HCT116 (cell line): Measurements from ENCODE around the gene CHRNB1. TPM values are rescaled to one million over a fixed set of nuclear protein-coding genes. Genes with fewer than 3 reads are reported as not detected.

Experiments used
- ATAC-seq: fragments of 200-7000 bp; cut with Tn5 transposase; 2 replicates; pipeline ENCODE4 v1.9.1; 2020; ENCODE audit warnings: mild to moderate bottlenecking, moderate library complexity
- BruUV-seq: library from RNA; stranded (reverse); fragments of 400-500 nt; replicated peaks from 2 replicates; lab custom pipeline; 2021; lab: Mats Ljungman, UMichigan
- CTCF ChIA-PET: fragments of 300-600 bp; sonication (Branson Sonifier 250); formaldehyde crosslinking; loops from one replicate; lab custom pipeline; 2021; ENCODE audit warnings: antibody characterized with exemption; lab: Charles Lee
- POLR2A ChIA-PET: fragments of 300-600, 350-600 bp; sonication (Branson Sonifier 250); formaldehyde crosslinking; loops from one replicate; lab custom pipeline; 2021; ENCODE audit warnings: antibody characterized with exemption; lab: Charles Lee
- RAD21 ChIA-PET, 2 experiments: fragments of 300-600 bp; sonication (Branson Sonifier 250); formaldehyde crosslinking; loops; one replicate each; lab custom pipeline; 2023; ENCODE audit warnings: low total read pairs in 2 of 2; ENCODE audit not compliant: uncharacterized antibody in 2 of 2, unreplicated experiment in 2 of 2, low non-redundant PET in 1 of 2; lab: Charles Lee
- DNase-seq: peaks from one replicate; pipeline ENCODE4 v3.0.0-alpha.2; 2010; ENCODE audit warnings: low read depth, low spot score
- H2AFZ ChIP-seq: fragments of 200-600 bp; shearing (Covaris generic), sonication (generic); 2 replicates; pipeline ENCODE4 v1.6.1; 2017; ENCODE audit warnings: low read depth, mixed run types, mixed read lengths, antibody characterized with exemption, low read length; ENCODE audit not compliant: poor library complexity, severe bottlenecking
- H3K27ac ChIP-seq: 2 replicates; pipeline ENCODE4 v1.5.1; 2012; ENCODE audit warnings: low read depth, low read length
- H3K27me3 ChIP-seq: fragments of 200-600 bp; sonication (generic); 2 replicates; pipeline ENCODE4 v1.6.1; 2016; ENCODE audit warnings: mixed run types, low read length, mixed read lengths; ENCODE audit not compliant: insufficient read depth
- H3K36me3 ChIP-seq, 2 experiments: fragments of 200-500 bp in 1 of 2; fragments of 200-600 bp in 1 of 2; sonication (Bioruptor generic) in 1 of 2; sonication (generic) in 1 of 2; 2 replicates each; pipeline versions ENCODE4 v1.5.1 to v1.6.1; 2014 to 2016; ENCODE audit warnings: low read length in 2 of 2, inconsistent platforms in 1 of 2, mixed read lengths in 1 of 2, mixed run types in 1 of 2; ENCODE audit not compliant: insufficient read depth in 2 of 2, control insufficient read depth in 1 of 2
- H3K4me1 ChIP-seq, 2 experiments: fragments of 200-600 bp in 1 of 2; sonication (generic) in 1 of 2; 2 replicates each; pipeline versions ENCODE4 v1.5.1 to v1.6.1; 2012 to 2017; ENCODE audit warnings: low read length in 2 of 2, inconsistent platforms in 1 of 2, mild to moderate bottlenecking in 1 of 2, mixed read lengths in 1 of 2, mixed run types in 1 of 2, moderate library complexity in 1 of 2; ENCODE audit not compliant: insufficient read depth in 2 of 2, control insufficient read depth in 1 of 2
- H3K4me2 ChIP-seq: fragments of 200-600 bp; sonication (generic); 2 replicates; pipeline ENCODE4 v1.6.1; 2017; ENCODE audit warnings: mixed run types, low read length, mixed read lengths
- H3K4me3 ChIP-seq, 2 experiments: fragments of 200-600 bp in 1 of 2; sonication (generic) in 1 of 2; replicated peaks in 1 of 2; 2 replicates each; pipeline ENCODE4 v1.5.1; 2011 to 2016; ENCODE audit warnings: low read length in 2 of 2, control low read depth in 1 of 2, low read depth in 1 of 2, mild to moderate bottlenecking in 1 of 2, mixed read lengths in 1 of 2, mixed run types in 1 of 2
- H3K79me2 ChIP-seq: fragments of 200-600 bp; sonication (generic); 2 replicates; pipeline ENCODE4 v1.6.1; 2017; ENCODE audit warnings: mild to moderate bottlenecking, mixed run types, low read length, moderate library complexity, mixed read lengths; ENCODE audit not compliant: insufficient read depth
- H3K9ac ChIP-seq: fragments of 200-600 bp; sonication (generic); 2 replicates; pipeline ENCODE4 v1.6.1; 2016; ENCODE audit warnings: low read length, mixed read lengths
- H3K9me2 ChIP-seq: fragments of 200-600 bp; sonication (generic), shearing (Covaris generic); 2 replicates; pipeline ENCODE4 v1.6.1; 2017; ENCODE audit warnings: mixed run types, mild to moderate bottlenecking, moderate library complexity; ENCODE audit not compliant: insufficient read depth
- H3K9me3 ChIP-seq, 2 experiments: fragments of 200-500 bp in 1 of 2; fragments of 200-600 bp in 1 of 2; sonication (Bioruptor generic) in 1 of 2; sonication (generic) in 1 of 2; 2 replicates each; pipeline ENCODE4 v1.6.1; 2014 to 2017; ENCODE audit warnings: low read length in 2 of 2, mixed read lengths in 2 of 2, inconsistent platforms in 1 of 2, low read depth in 1 of 2, mild to moderate bottlenecking in 1 of 2, mixed run types in 1 of 2, moderate library complexity in 1 of 2; ENCODE audit not compliant: control insufficient read depth in 1 of 2, insufficient read depth in 1 of 2
- H4K20me1 ChIP-seq: fragments of 200-600 bp; sonication (generic), shearing (Covaris generic); 2 replicates; pipeline ENCODE4 v1.6.1; 2017; ENCODE audit warnings: mixed run types, mild to moderate bottlenecking, moderate library complexity; ENCODE audit not compliant: insufficient read depth
- CBX3 ChIP-seq: IDR thresholded peaks from 2 replicates; pipeline ENCODE4 v1.6.1; 2012; ENCODE audit warnings: low read depth
- CTCF ChIP-seq, 3 experiments: fragments of 200-600 bp in 1 of 3; sonication (generic) in 1 of 3; IDR thresholded peaks in 2 of 3; conservative IDR thresholded peaks in 1 of 3; 2 replicates each; pipeline ENCODE4 v1.5.1; 2012 to 2017; ENCODE audit warnings: low read depth in 2 of 3, low read length in 2 of 3, antibody characterized with exemption in 1 of 3, borderline replicate concordance in 1 of 3, control low read depth in 1 of 3, mild to moderate bottlenecking in 1 of 3, mixed read lengths in 1 of 3, mixed run types in 1 of 3, moderate library complexity in 1 of 3; ENCODE audit not compliant: insufficient read depth in 1 of 3
- EZH2phosphoT487 ChIP-seq: fragments of 200-600 bp; IDR thresholded peaks from 2 replicates; pipeline ENCODE4 v1.6.1; 2018; ENCODE audit warnings: antibody characterized with exemption, borderline replicate concordance
- RAD21 ChIP-seq: IDR thresholded peaks from 2 replicates; pipeline ENCODE4 v1.6.1; 2012; ENCODE audit warnings: low read depth, mild to moderate bottlenecking
- ZBTB33 ChIP-seq: IDR thresholded peaks from 2 replicates; pipeline ENCODE4 v1.6.1; 2011; ENCODE audit warnings: mild to moderate bottlenecking, low read length, moderate library complexity; ENCODE audit not compliant: insufficient replicate concordance; ENCODE audit errors: extremely low read depth
- ZFX ChIP-seq: fragments of 450-650 bp; IDR thresholded peaks from 2 replicates; pipeline ENCODE4 v1.6.1; 2017
- intact Hi-C: fragments of 100-400 bp; cut with micrococcal nuclease; formaldehyde crosslinking; loops from 2 replicates; pipeline ENCODE4 v1.10.0; 2022
- total RNA-seq: library from RNA; stranded (reverse); gene quantifications from one replicate; pipeline ENCODE4 v1.2.1, GENCODE V29; 2021; ENCODE audit not compliant: unreplicated experiment

The CHRNB1 gene
- total RNA-seq, 1 experiment from 2014 or later: 10.4 TPM

GRCh38 chr17:7464081-7464480 lies 19.2 kb downstream of the CHRNB1 start:
- CTCF ChIA-PET: no interaction called here
- no peaks in the 10 kb centered on the region for H3K9me3 ChIP-seq
- DNase-seq: no peak
- no peak overlapping the region for H3K9ac ChIP-seq
- H2AFZ ChIP-seq: no peak overlapping the region
- no peaks in the 10 kb centered on the region; a peak in 2 of 4 replicates for H3K36me3 ChIP-seq
- TF ChIP-seq ZFX (no peak), RAD21 (no peak), EZH2phosphoT487 (no peak), CTCF (IDR thresholded peaks at IDR 0.05 in 2 of 3, conservative IDR thresholded peaks at IDR 0.05 in 1 of 3; ENCODE audit: borderline replicate concordance in 1 of 3, insufficient read depth in 1 of 3, low read depth in 2 of 3, low read length in 2 of 3) (no peak)
- RAD21 ChIA-PET: no interaction called here
- no peak overlapping the region for H3K27ac ChIP-seq
- no peaks in the 10 kb centered on the region for H3K27me3 ChIP-seq
- no peaks in the 10 kb centered on the region for H4K20me1 ChIP-seq
- no TSS peak for BruUV-seq
- H3K4me1 ChIP-seq: peaks cover 0 to 10% of the 10 kb centered on the region in 2 experiments; a peak in 2 of 4 replicates
- POLR2A ChIA-PET: no interaction called here
- H3K79me2 ChIP-seq: no peaks in the 10 kb centered on the region
- H3K9me2 ChIP-seq: no peaks in the 10 kb centered on the region
- no peak for ATAC-seq
- intact Hi-C loops: no loop called here
- no peak overlapping the region for H3K4me2 ChIP-seq
- H3K4me3 ChIP-seq: no peak overlapping the region

- Histone ChIP-seq H3K36me3 (no peaks in the 10 kb centered on the region; a peak in 2 of 4 replicates), H3K4me2 (no peak overlapping the region), H4K20me1 (no peaks in the 10 kb centered on the region), H3K9me2 (no peaks in the 10 kb centered on the region), H3K9me3 (no peaks in the 10 kb centered on the region), H3K27me3 (no peaks in the 10 kb centered on the region), H3K79me2 (no peaks in the 10 kb centered on the region), H3K9ac (no peak overlapping the region), H3K27ac (no peak overlapping the region), H3K4me3 (no peak overlapping the region), H3K4me1 (peaks cover 0 to 5% of the 10 kb centered on the region in 2 experiments; a peak in 1 of 4 replicates), H2AFZ (no peak overlapping the region)
- intact Hi-C loops: no loop called here
- DNase-seq (no peak), ATAC-seq (no peak)
- BruUV-seq: no TSS peak
- CTCF ChIA-PET: no interaction called here
- POLR2A ChIA-PET: interaction anchor here (1.0 kb wide), 1 partner anchor 62 kb away, joined by 3 read pairs; the partner anchor contains the start of gene TMEM256
- no peak for TF ChIP-seq CBX3
- no peak for TF ChIP-seq ZBTB33
- no peak for TF ChIP-seq CTCF (IDR thresholded peaks at IDR 0.05 in 2 of 3, conservative IDR thresholded peaks at IDR 0.05 in 1 of 3; ENCODE audit: borderline replicate concordance in 1 of 3, insufficient read depth in 1 of 3, low read depth in 2 of 3, low read length in 2 of 3)
- no peak for TF ChIP-seq RAD21
- RAD21 ChIA-PET: no interaction called here
These were observed 20.9 kb downstream of the CHRNB1 start for GRCh38 chr17:7465597-7466275.
